GM12878 (cell line): ENCODE results near the gene NKG7. TPM values are rescaled to one million over a fixed set of nuclear protein-coding genes. Genes with fewer than 3 reads are reported as not detected.
A peak's percentile ranks its signal among the peaks of the same experiment; 100 is the strongest.
"Not testable (repeated sequence)": the region's sequence is repeated elsewhere in the genome, so short reads cannot be mapped to it uniquely, and the experiment has no call there.

Source experiments
- ATAC-seq: fragments of 200-7000 bp; cut with Tn5 transposase; 3 replicates; pipeline ENCODE4 v1.9.1; 2020; ENCODE audit warnings: mild to moderate bottlenecking, moderate library complexity
- BruUV-seq: library from RNA; stranded (reverse); fragments of 400-500 nt; replicated peaks from 2 replicates; lab custom pipeline; 2021; lab: Mats Ljungman, UMichigan
- CTCF ChIA-PET: fragments of 300-600 bp; sonication (Branson Sonifier 250); formaldehyde crosslinking; extraction: SDS; loops from one replicate; lab custom pipeline; 2021; ENCODE audit warnings: inconsistent platforms; lab: Yijun Ruan, JAX
- POLR2A ChIA-PET: fragments of 350-600 bp; formaldehyde crosslinking; extraction: SDS; loops from one replicate; lab custom pipeline; 2021; ENCODE audit warnings: inconsistent platforms; lab: Charles Lee
- RAD21 ChIA-PET: fragments of 300-600 bp; sonication (Branson Sonifier 250); formaldehyde crosslinking; loops from one replicate; lab custom pipeline; 2023; ENCODE audit warnings: antibody characterized with exemption; ENCODE audit not compliant: unreplicated experiment; lab: Charles Lee
- SMC1A ChIA-PET: fragments of 300-600 bp; sonication (Branson Sonifier 250); formaldehyde crosslinking; loops from one replicate; lab custom pipeline; 2023; ENCODE audit not compliant: unreplicated experiment, uncharacterized antibody; lab: Charles Lee
- DNase-seq: peaks from one replicate; pipeline ENCODE4 v3.0.0-alpha.2; 2011; ENCODE audit warnings: low read depth, low spot score
- FAIRE-seq: peaks from 3 replicates; lab custom pipeline; 2011; peaks lifted over from hg19 to GRCh38; lab: Jason Lieb, UNC
- H2AFZ ChIP-seq: 2 replicates; pipeline ENCODE4 v1.6.0; 2011; ENCODE audit warnings: low read depth, low read length, control low read depth; ENCODE audit not compliant: control insufficient read depth
- H3K27ac ChIP-seq: 2 replicates; pipeline ENCODE4 v1.5.1; 2011; ENCODE audit warnings: control low read depth; ENCODE audit not compliant: control insufficient read depth, insufficient read depth
- H3K27me3 ChIP-seq, 2 experiments: replicated peaks in 1 of 2; 2 replicates each; pipeline versions ENCODE4 v1.6.0 to v1.6.1; 2011; ENCODE audit warnings: low read length in 1 of 2; ENCODE audit not compliant: control insufficient read depth in 2 of 2, insufficient read depth in 2 of 2
- H3K36me3 ChIP-seq, 2 experiments: 2 replicates each; pipeline ENCODE4 v1.5.1; 2011; ENCODE audit warnings: low read length in 1 of 2; ENCODE audit not compliant: control insufficient read depth in 2 of 2, insufficient read depth in 2 of 2
- H3K4me1 ChIP-seq: 2 replicates; pipeline ENCODE4 v1.6.1; 2011; ENCODE audit warnings: mild to moderate bottlenecking, low read length, moderate library complexity, mixed read lengths; ENCODE audit not compliant: control insufficient read depth, insufficient read depth
- H3K4me2 ChIP-seq: 2 replicates; pipeline ENCODE4 v1.6.0; 2011; ENCODE audit warnings: control low read depth; ENCODE audit not compliant: control insufficient read depth, insufficient read depth
- H3K4me3 ChIP-seq: fragments of 200-600 bp; sonication (generic); 2 replicates; pipeline ENCODE4 v1.5.1; 2016
- H3K79me2 ChIP-seq: 2 replicates; pipeline ENCODE4 v1.6.0; 2011; ENCODE audit warnings: low read length; ENCODE audit not compliant: control insufficient read depth, insufficient read depth
- H3K9ac ChIP-seq: 2 replicates; pipeline ENCODE4 v1.8.0; 2011; ENCODE audit warnings: low read length, control low read depth, mixed read lengths; ENCODE audit not compliant: control insufficient read depth, insufficient read depth
- H3K9me3 ChIP-seq: replicated peaks from 3 replicates; pipeline ENCODE4 v1.5.1; 2011; ENCODE audit warnings: mild to moderate bottlenecking, low read length; ENCODE audit not compliant: control insufficient read depth, insufficient read depth
- H4K20me1 ChIP-seq: 2 replicates; pipeline ENCODE4 v1.6.0; 2011; ENCODE audit not compliant: control insufficient read depth, insufficient read depth
- BCL11A ChIP-seq: IDR thresholded peaks from 2 replicates; pipeline ENCODE4 v1.6.1; 2011; ENCODE audit warnings: low read depth, low read length
- CBX5 ChIP-seq: sonication (generic); IDR thresholded peaks from 2 replicates; pipeline ENCODE4 v1.6.1; 2016; ENCODE audit warnings: low read depth, moderate library complexity, mild to moderate bottlenecking, inconsistent platforms
- CHD2 ChIP-seq: IDR thresholded peaks from 2 replicates; pipeline ENCODE4 v1.6.1; 2011; ENCODE audit warnings: low read depth, low read length, improper control_type of control experiment, borderline replicate concordance
- GABPA ChIP-seq: IDR thresholded peaks from 2 replicates; pipeline ENCODE4 v1.6.1; 2014; ENCODE audit warnings: antibody characterized with exemption, low read depth, mild to moderate bottlenecking, inconsistent platforms
- MYC ChIP-seq: IDR thresholded peaks from 2 replicates; pipeline ENCODE4 v1.6.1; 2011; ENCODE audit warnings: mild to moderate bottlenecking, low read length, moderate library complexity, inconsistent platforms; ENCODE audit not compliant: insufficient read depth, insufficient replicate concordance, insufficient read length, severe bottlenecking
- NKRF ChIP-seq: fragments of 450-650 bp; conservative IDR thresholded peaks from 2 replicates; pipeline ENCODE4 v1.6.1; 2017; ENCODE audit warnings: mild to moderate bottlenecking, moderate library complexity
- SMAD5 ChIP-seq: IDR thresholded peaks from 2 replicates; pipeline ENCODE4 v1.6.1; 2016; ENCODE audit warnings: antibody characterized with exemption, low read depth
- SPI1 ChIP-seq: IDR thresholded peaks from 2 replicates; pipeline ENCODE4 v1.6.1; 2011; ENCODE audit warnings: low read depth, mild to moderate bottlenecking, low read length, moderate library complexity, borderline replicate concordance; ENCODE audit not compliant: insufficient read depth
- WGBS: methylation state at CpG from one replicate; pipeline ENCODE4 v1.1.6; 2016; ENCODE audit warnings: low lambda C conversion rate; ENCODE audit not compliant: insufficient replicate concordance, insufficient coverage; ENCODE audit errors: missing lambda C conversion rate; 5-methylcytosine and 5-hydroxymethylcytosine counted together
- in situ Hi-C: fragments of 300-500 bp; cut with MboI; formaldehyde crosslinking; loops from 9 replicates; pipeline ENCODE4 v1.14.3; 2018; ENCODE audit warnings: mixed read lengths
- intact Hi-C: fragments of 100-400 bp; cut with micrococcal nuclease; formaldehyde crosslinking; loops from one replicate; pipeline ENCODE4 v1.14.2; 2022; ENCODE audit not compliant: unreplicated experiment
- polyA plus RNA-seq, 11 experiments: library from polyadenylated mRNA; depleted of rRNA in 4 of 11; unstranded in 6 of 11; stranded (reverse) in 5 of 11; fragments of >200 nt; fragmentation: Nextera tagmentation in 4 of 11; fragmentation: Illumina TruSeq in 1 of 11; extraction: Ambion mirVana in 4 of 11; extraction: Trizol in 1 of 11; gene quantifications; 1 replicate in 1 of 11; 2 replicates in 10 of 11; pipeline versions ENCODE4 v1.2.1 to v1.2.3, GENCODE V29; 2011 to 2016; ENCODE audit warnings: inconsistent platforms in 2 of 11, missing spikeins in 2 of 11, low read depth in 1 of 11
- total RNA-seq, 4 experiments: library from RNA; depleted of rRNA in 3 of 4; stranded (reverse); fragments of >200 nt in 3 of 4; fragmentation: Illumina TruSeq in 1 of 4; extraction: Trizol in 1 of 4; gene quantifications; 2 replicates each; pipeline versions ENCODE4 v1.2.1 to v1.2.3, GENCODE V29; 2013 to 2021

Gene NKG7
- total and polyA plus RNA-seq, 10 of the 15 experiments (the other 5 are each of a cell fraction or from before 2014, with no cell fraction given): 10.0 to 48.7 (median 22.3) TPM

GRCh38 chr19:51402117-51402516 is 29.7 kb upstream of the NKG7 start:
- POLR2A ChIA-PET: no interaction called here
- H3K36me3 ChIP-seq: no peaks in the 10 kb centered on the region
- TF ChIP-seq SPI1 (no peak), CHD2 (no peak), GABPA (no peak), CBX5 (peak; percentile 55; the same call in 1 of the 2 replicates), NKRF (no peak), MYC (no peak), BCL11A (no peak), SMAD5 (no peak)
- no peak for ATAC-seq
- no TSS peak for BruUV-seq
- RAD21 ChIA-PET: no interaction called here
- H3K79me2 ChIP-seq: no peaks in the 10 kb centered on the region
- CTCF ChIA-PET: interaction anchor here (2.0 to 6.0 kb wide), 3 partner anchors 16 to 38 kb away, joined by 8 to 41 read pairs (median 38); partner anchors contain the start of gene SIGLEC10
- no peaks in the 10 kb centered on the region for H3K27me3 ChIP-seq
- H3K27ac ChIP-seq: no peak overlapping the region
- peaks cover 7% of the 10 kb centered on the region for H3K9me3 ChIP-seq
- H3K4me3 ChIP-seq: no peak overlapping the region
- no peak for DNase-seq
- FAIRE-seq: no peak
- intact Hi-C loops: no loop called here
- H3K9ac ChIP-seq: no peak overlapping the region
- no peak overlapping the region for H3K4me2 ChIP-seq
- SMC1A ChIA-PET: no interaction called here
- WGBS: 76% methylated on average over 9 of the region's 9 CpGs
- no peaks in the 10 kb centered on the region for H4K20me1 ChIP-seq
- H3K4me1 ChIP-seq: no peaks in the 10 kb centered on the region
- in situ Hi-C loops: no loop called here
- no peak overlapping the region for H2AFZ ChIP-seq

- H3K9me3 ChIP-seq, H3K4me1 ChIP-seq, ATAC-seq, H3K27me3 ChIP-seq, H3K9ac ChIP-seq, H4K20me1 ChIP-seq, H3K27ac ChIP-seq, BruUV-seq, H2AFZ ChIP-seq, H3K4me3 ChIP-seq, DNase-seq, H3K79me2 ChIP-seq, FAIRE-seq, H3K4me2 ChIP-seq, RAD21 ChIA-PET, H3K36me3 ChIP-seq, intact Hi-C loops: not testable (repeated sequence)
- SMC1A ChIA-PET: interaction anchor here (1.3 to 1.4 kb wide), 4 partner anchors 8 to 38 kb away, joined by 3 to 5 read pairs (median 4); partner anchors contain the start of genes NKG7 and SIGLEC10
- in situ Hi-C loops: loop anchor here (25.0 kb wide), 1 partner anchor 1137 kb away; the partner anchor contains the start of gene ZNF808
- WGBS: 94% methylated on average over 7 of the region's 7 CpGs
- CTCF ChIA-PET: interaction anchor here (0.8 to 6.0 kb wide), 9 partner anchors 8 to 60 kb away, joined by 3 to 49 read pairs (median 5); partner anchors contain the start of gene SIGLEC10
- POLR2A ChIA-PET: interaction anchor here (0.8 kb wide), 1 partner anchor 18 kb away, joined by 3 read pairs; the partner anchor contains the start of gene SIGLEC10
Observed at GRCh38 chr19:51399936-51400335, 27.5 kb upstream of the NKG7 start.
